Mammary epithelial cell (primary cell): ENCODE measurements around the gene ATP5F1D.

Source experiments
- EZH2 ChIP-seq: IDR thresholded peaks from 2 replicates; pipeline ENCODE4 v1.6.1; 2012; ENCODE audit warnings: low read length, inconsistent platforms, borderline replicate concordance
- TF ChIP-seq, protein P1 (sequence below), 2 donors: IDR thresholded peaks in 1 of 2; conservative IDR thresholded peaks in 1 of 2; 2 replicates each; pipeline ENCODE4 v1.5.1; 2011 to 2012; ENCODE audit warnings: inconsistent platforms in 2 of 2, low read length in 2 of 2, mild to moderate bottlenecking in 2 of 2, control low read depth in 1 of 2, low read depth in 1 of 2; ENCODE audit not compliant: insufficient read depth in 1 of 2; ENCODE audit errors: extremely low read depth in 1 of 2

DNA sequence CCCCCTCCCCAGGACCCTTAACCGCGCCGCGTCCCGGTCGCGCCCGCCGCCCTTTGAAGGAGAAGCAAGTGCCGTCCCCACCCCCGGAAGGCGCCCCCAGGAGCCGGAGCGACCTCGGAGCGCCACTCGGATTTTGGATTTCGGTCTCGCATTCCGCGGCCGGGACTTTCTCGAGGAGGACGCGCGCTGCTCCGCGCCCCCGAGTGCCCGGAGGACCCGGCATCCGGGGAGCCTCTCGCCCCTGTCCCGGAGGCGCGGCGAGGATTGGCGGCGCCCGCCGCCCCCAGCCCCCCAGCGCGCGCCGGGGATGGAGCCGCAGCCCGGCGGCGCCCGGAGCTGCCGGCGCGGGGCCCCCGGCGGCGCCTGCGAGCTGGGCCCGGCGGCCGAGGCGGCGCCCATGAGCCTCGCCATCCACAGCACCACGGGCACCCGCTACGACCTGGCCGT lies 8.5 kb downstream of the ATP5F1D start:
- TF ChIP-seq, protein P1, sequence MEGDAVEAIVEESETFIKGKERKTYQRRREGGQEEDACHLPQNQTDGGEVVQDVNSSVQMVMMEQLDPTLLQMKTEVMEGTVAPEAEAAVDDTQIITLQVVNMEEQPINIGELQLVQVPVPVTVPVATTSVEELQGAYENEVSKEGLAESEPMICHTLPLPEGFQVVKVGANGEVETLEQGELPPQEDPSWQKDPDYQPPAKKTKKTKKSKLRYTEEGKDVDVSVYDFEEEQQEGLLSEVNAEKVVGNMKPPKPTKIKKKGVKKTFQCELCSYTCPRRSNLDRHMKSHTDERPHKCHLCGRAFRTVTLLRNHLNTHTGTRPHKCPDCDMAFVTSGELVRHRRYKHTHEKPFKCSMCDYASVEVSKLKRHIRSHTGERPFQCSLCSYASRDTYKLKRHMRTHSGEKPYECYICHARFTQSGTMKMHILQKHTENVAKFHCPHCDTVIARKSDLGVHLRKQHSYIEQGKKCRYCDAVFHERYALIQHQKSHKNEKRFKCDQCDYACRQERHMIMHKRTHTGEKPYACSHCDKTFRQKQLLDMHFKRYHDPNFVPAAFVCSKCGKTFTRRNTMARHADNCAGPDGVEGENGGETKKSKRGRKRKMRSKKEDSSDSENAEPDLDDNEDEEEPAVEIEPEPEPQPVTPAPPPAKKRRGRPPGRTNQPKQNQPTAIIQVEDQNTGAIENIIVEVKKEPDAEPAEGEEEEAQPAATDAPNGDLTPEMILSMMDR (conservative IDR thresholded peaks at IDR 0.05 in 1 of 2, IDR thresholded peaks at IDR 0.05 in 1 of 2; ENCODE audit: extremely low read depth in 1 of 2, insufficient read depth in 1 of 2, low read depth in 1 of 2, low read length in 2 of 2) = no peak
- no peak for TF ChIP-seq EZH2
